Astrocyte (in vitro differentiated cells and primary cell): ENCODE measurements around the gene MSS51. TPM values are rescaled to one million over a fixed set of nuclear protein-coding genes. Genes with fewer than 3 reads are reported as not detected.

Source experiments
- DNase-seq: peaks from one replicate; pipeline ENCODE4 v3.0.0-alpha.2; 2010; ENCODE audit warnings: low read depth
- FAIRE-seq: peaks from 2 replicates; lab custom pipeline; 2011; peaks lifted over from hg19 to GRCh38; lab: Jason Lieb, UNC
- H2AFZ ChIP-seq: 2 replicates; pipeline ENCODE4 v1.6.0; 2012; ENCODE audit warnings: low read depth, low read length, inconsistent platforms
- H3K27ac ChIP-seq: 2 replicates; pipeline ENCODE4 v1.5.1; 2011; ENCODE audit warnings: low read depth, low read length, inconsistent platforms
- H3K27me3 ChIP-seq: 2 replicates; pipeline ENCODE4 v1.6.0; 2011; ENCODE audit warnings: low read length, inconsistent platforms; ENCODE audit not compliant: insufficient read depth
- H3K36me3 ChIP-seq: 2 replicates; pipeline ENCODE4 v1.5.1; 2011; ENCODE audit warnings: low read length, inconsistent platforms; ENCODE audit not compliant: insufficient read depth
- H3K4me1 ChIP-seq: 2 replicates; pipeline ENCODE4 v1.5.1; 2011; ENCODE audit warnings: low read length, inconsistent platforms; ENCODE audit not compliant: insufficient read depth
- H3K4me2 ChIP-seq: 2 replicates; pipeline ENCODE4 v1.6.0; 2012; ENCODE audit warnings: low read length, inconsistent platforms
- H3K4me3 ChIP-seq: 2 replicates; pipeline ENCODE4 v1.5.1; 2011; ENCODE audit warnings: low read depth, mild to moderate bottlenecking, low read length, inconsistent platforms; ENCODE audit not compliant: insufficient read depth
- H3K79me2 ChIP-seq: 2 replicates; pipeline ENCODE4 v1.6.0; 2012; ENCODE audit warnings: mild to moderate bottlenecking, low read length, inconsistent platforms; ENCODE audit not compliant: insufficient read depth
- H3K9ac ChIP-seq: 2 replicates; pipeline ENCODE4 v1.6.0; 2012; ENCODE audit warnings: mild to moderate bottlenecking, low read length, inconsistent platforms
- H3K9me3 ChIP-seq: 2 replicates; pipeline ENCODE4 v1.5.1; 2012; ENCODE audit warnings: low read depth, mild to moderate bottlenecking, low read length, inconsistent platforms; ENCODE audit not compliant: insufficient read depth
- H4K20me1 ChIP-seq: 2 replicates; pipeline ENCODE4 v1.6.0; 2012; ENCODE audit warnings: low read length, inconsistent platforms; ENCODE audit not compliant: insufficient read depth
- H3K27ac Mint-ChIP-seq: one replicate; pipeline ENCODE4 v1.8.0; 2021; ENCODE audit warnings: mild to moderate bottlenecking, mixed read lengths; ENCODE audit not compliant: unreplicated experiment
- H3K27me3 Mint-ChIP-seq: one replicate; pipeline ENCODE4 v1.8.0; 2021; ENCODE audit warnings: low read depth, mixed read lengths; ENCODE audit not compliant: unreplicated experiment
- H3K36me3 Mint-ChIP-seq: one replicate; pipeline ENCODE4 v1.8.0; 2021; ENCODE audit warnings: low read depth, mixed read lengths; ENCODE audit not compliant: unreplicated experiment
- H3K4me1 Mint-ChIP-seq: one replicate; pipeline ENCODE4 v1.8.0; 2021; ENCODE audit warnings: low read depth, mixed read lengths; ENCODE audit not compliant: unreplicated experiment
- H3K4me3 Mint-ChIP-seq: one replicate; pipeline ENCODE4 v1.8.0; 2021; ENCODE audit warnings: mild to moderate bottlenecking, moderate library complexity, mixed read lengths; ENCODE audit not compliant: unreplicated experiment
- H3K9me3 Mint-ChIP-seq: one replicate; pipeline ENCODE4 v1.8.0; 2021; ENCODE audit warnings: mild to moderate bottlenecking, mixed read lengths; ENCODE audit not compliant: unreplicated experiment
- CTCF ChIP-seq: IDR thresholded peaks from 2 replicates; pipeline ENCODE4 v1.5.1; 2011; ENCODE audit warnings: low read depth, mild to moderate bottlenecking, inconsistent platforms, low read length, moderate library complexity; ENCODE audit not compliant: insufficient read depth
- EZH2 ChIP-seq: IDR thresholded peaks from 2 replicates; pipeline ENCODE4 v1.6.1; 2012; ENCODE audit warnings: mild to moderate bottlenecking, low read length, inconsistent platforms; ENCODE audit not compliant: insufficient read depth
- total RNA-seq: library from RNA; stranded (reverse); gene quantifications from 2 replicates; pipeline ENCODE4 v1.2.1, GENCODE V29; 2021

Gene MSS51
- total RNA-seq, 1 donor from 2014 or later, result 1.1 TPM

- H3K4me1 Mint-ChIP-seq, result peaks cover 6% of the 10 kb centered on the region
- H3K27ac ChIP-seq, result no peak overlapping the region
- H3K36me3 ChIP-seq, result peaks cover 50% of the 10 kb centered on the region
- DNase-seq (no peak), FAIRE-seq (no peak)
- H3K79me2 ChIP-seq, result no peaks in the 10 kb centered on the region
- no peaks in the 10 kb centered on the region for H3K27me3 Mint-ChIP-seq
- H2AFZ ChIP-seq, result no peak overlapping the region
- no peaks in the 10 kb centered on the region for H3K9me3 ChIP-seq
- no peak overlapping the region for H3K4me3 ChIP-seq
- no peaks in the 10 kb centered on the region for H3K9me3 Mint-ChIP-seq
- H3K9ac ChIP-seq, result no peak overlapping the region
- no peaks in the 10 kb centered on the region for H3K27me3 ChIP-seq
- no peaks in the 10 kb centered on the region for H4K20me1 ChIP-seq
- peaks cover 7% of the 10 kb centered on the region for H3K36me3 Mint-ChIP-seq
- H3K4me1 ChIP-seq, result no peaks in the 10 kb centered on the region
- TF ChIP-seq EZH2 (no peak), CTCF (no peak)
- no peak overlapping the region for H3K4me3 Mint-ChIP-seq
- H3K4me2 ChIP-seq, result no peak overlapping the region
- no peak overlapping the region for H3K27ac Mint-ChIP-seq
Measured at GRCh38 chr10:73471226-73471625, 37.9 kb upstream of the MSS51 start.

- no peaks in the 10 kb centered on the region for H3K27me3 Mint-ChIP-seq
- TF ChIP-seq CTCF, result no peak
- TF ChIP-seq EZH2, result no peak
- Histone ChIP-seq H2AFZ (no peak overlapping the region), H3K9ac (no peak overlapping the region), H3K36me3 (peaks cover 56% of the 10 kb centered on the region), H3K4me3 (no peak overlapping the region), H3K27ac (no peak overlapping the region), H3K9me3 (no peaks in the 10 kb centered on the region), H3K79me2 (no peaks in the 10 kb centered on the region), H3K27me3 (no peaks in the 10 kb centered on the region), H3K4me1 (no peaks in the 10 kb centered on the region), H4K20me1 (no peaks in the 10 kb centered on the region), H3K4me2 (no peak overlapping the region)
- FAIRE-seq, result peak; percentile 41
- H3K27ac Mint-ChIP-seq, result no peak overlapping the region
- H3K4me1 Mint-ChIP-seq, result peaks cover 6% of the 10 kb centered on the region
- H3K9me3 Mint-ChIP-seq, result no peaks in the 10 kb centered on the region
- no peak for DNase-seq
- peaks cover 9% of the 10 kb centered on the region for H3K36me3 Mint-ChIP-seq
- no peak overlapping the region for H3K4me3 Mint-ChIP-seq
Measured at GRCh38 chr10:73469579-73469978, 36.2 kb upstream of the MSS51 start.

DNA sequence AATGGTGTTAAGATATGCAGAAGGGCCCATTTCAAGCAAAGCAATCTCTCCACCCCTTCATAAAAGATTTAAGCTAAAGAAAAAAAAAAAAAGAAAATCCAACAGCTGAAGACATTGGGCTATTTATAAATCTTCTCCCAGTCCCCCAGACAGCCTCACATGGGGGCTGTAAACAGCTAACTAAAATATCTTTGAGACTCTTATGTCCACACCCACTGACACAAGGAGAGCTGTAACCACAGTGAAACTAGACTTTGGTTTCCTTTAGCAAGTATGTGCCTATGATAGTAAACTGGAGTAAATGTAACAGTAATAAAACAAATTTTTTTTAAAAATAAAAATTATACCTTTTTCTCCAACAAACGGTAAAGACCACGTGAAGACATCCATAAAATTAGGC is 33.8 kb upstream of the MSS51 start:
- peaks cover 6% of the 10 kb centered on the region for H3K4me1 Mint-ChIP-seq
- Histone ChIP-seq H3K36me3 (peaks cover 47% of the 10 kb centered on the region), H3K27me3 (no peaks in the 10 kb centered on the region), H3K9ac (no peak overlapping the region), H3K4me3 (no peak overlapping the region), H3K79me2 (no peaks in the 10 kb centered on the region), H3K27ac (no peak overlapping the region), H3K9me3 (no peaks in the 10 kb centered on the region), H2AFZ (no peak overlapping the region), H4K20me1 (no peaks in the 10 kb centered on the region), H3K4me2 (no peak overlapping the region), H3K4me1 (no peaks in the 10 kb centered on the region)
- H3K4me3 Mint-ChIP-seq, result no peak overlapping the region
- no peak overlapping the region for H3K27ac Mint-ChIP-seq
- TF ChIP-seq EZH2 (no peak), CTCF (no peak)
- H3K9me3 Mint-ChIP-seq, result no peaks in the 10 kb centered on the region
- DNase-seq, result no peak
- no peak for FAIRE-seq
- peaks cover 17% of the 10 kb centered on the region for H3K36me3 Mint-ChIP-seq
- H3K27me3 Mint-ChIP-seq, result no peaks in the 10 kb centered on the region
